ENCODE results near the gene NFKB1.
"Not testable (repeated sequence)": the region's sequence is repeated elsewhere in the genome, so short reads cannot be mapped to it uniquely, and the experiment has no call there.

NFKB1 gene

DNA sequence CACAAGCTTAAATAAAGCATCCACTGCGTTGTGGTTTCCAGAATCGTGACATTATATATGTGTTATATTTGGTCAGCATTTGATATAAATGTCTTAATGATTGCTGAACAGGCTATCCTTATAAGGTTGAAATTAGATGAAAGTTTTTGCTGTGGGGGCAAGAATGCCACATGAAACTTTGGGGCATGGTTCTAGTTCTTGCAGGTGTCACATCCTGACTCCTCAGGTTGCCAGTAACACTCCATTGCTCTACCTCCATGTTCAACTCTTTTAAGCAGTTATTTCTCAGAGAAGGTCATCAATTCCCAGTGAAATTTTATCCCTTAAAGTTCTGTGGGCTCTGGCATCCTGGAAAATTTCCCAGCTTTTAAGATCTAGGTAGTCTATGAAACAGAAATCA lies 33.7 kb downstream of the NFKB1 start:
- no peak for DNase-seq

DNA sequence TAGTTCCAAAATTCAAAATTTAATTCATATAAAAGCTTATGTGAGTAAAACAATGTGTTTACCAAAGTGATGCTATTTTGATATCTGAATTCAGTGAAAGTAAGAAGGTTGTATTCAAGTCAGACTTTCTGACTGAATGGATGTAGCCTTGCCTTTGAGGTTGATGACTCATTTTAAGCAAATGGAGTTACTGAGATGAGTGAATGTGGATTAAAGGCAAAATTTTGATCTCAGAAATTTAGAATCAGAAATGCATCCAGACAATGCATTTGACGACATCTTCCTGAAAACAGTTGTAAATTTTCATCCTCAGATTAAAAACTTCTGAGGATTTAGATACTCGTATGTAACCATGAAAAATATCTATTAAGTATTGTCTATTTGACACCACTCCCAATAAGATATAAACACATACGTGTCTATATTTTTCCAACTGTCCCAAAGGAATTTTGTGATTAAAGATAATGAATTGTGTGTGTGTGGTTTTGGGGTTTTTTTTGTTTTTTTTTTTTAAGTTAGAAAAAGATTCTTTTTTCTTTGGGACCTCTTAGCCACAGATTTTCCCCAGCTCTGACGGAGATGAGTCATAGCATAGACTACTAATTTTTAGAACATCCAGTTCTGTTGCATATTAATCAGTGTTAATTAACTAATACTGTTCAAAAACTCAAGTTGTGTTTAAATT lies 34.4 kb downstream of the NFKB1 start:
- DNase-seq: no peak

DNA sequence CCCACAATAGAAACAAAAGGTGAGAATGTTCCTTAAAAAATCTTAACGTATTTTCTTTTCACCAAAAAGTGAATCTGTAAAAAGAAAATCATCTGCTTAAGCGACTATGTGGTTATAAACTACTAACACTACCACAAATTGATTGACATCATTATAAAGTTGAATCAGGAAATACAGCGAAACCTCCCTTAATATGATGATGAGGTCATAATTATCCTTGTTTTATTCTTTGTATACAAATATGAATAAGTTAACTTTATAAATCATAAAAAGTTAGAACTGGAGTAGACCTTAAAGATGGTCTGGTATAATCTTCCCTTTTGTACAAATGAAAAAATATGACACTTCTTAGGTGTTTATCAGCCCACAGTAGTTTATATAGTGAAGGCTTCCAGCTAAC lies 35.6 kb downstream of the NFKB1 start:
- no peak for DNase-seq

DNA sequence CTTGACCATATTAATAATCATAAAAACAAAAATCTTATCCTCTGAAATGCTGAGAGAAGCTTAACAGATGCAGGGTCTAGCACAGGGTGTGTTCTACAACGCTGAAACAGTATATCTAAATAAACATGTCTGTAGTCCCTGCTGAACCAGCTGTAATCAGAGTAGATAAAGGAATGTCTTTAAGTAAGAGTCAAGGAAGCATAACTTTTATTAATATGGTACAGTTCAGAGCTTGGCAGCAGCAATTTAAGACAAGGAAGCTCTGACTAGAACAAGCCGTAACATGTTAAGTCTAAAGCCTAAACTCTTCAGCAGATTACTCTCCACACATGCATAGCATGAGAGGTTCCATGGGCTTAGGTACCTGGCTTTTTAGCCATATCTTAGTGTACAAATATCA lies 36.1 kb downstream of the NFKB1 start:
- no peak for DNase-seq

DNA sequence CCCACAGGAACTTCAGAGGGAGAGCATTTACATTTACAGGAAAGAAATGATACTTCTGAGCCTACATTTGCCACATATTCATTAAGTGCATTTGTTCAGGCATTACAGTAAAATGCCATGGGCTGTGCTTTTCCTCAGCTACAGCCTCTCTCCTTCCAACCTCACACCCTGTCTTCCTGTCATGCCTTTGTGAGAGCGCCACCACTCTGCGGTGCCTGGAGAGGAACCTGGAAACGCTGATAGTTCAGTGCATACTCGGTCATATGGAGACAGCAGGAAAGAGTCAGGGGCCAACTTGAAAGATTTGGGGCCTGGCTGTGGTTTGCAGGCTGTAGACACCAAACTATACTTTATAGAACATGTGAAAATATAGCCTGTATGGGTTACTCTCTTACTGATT lies 40.5 kb downstream of the NFKB1 start:
- no peak for DNase-seq

DNA sequence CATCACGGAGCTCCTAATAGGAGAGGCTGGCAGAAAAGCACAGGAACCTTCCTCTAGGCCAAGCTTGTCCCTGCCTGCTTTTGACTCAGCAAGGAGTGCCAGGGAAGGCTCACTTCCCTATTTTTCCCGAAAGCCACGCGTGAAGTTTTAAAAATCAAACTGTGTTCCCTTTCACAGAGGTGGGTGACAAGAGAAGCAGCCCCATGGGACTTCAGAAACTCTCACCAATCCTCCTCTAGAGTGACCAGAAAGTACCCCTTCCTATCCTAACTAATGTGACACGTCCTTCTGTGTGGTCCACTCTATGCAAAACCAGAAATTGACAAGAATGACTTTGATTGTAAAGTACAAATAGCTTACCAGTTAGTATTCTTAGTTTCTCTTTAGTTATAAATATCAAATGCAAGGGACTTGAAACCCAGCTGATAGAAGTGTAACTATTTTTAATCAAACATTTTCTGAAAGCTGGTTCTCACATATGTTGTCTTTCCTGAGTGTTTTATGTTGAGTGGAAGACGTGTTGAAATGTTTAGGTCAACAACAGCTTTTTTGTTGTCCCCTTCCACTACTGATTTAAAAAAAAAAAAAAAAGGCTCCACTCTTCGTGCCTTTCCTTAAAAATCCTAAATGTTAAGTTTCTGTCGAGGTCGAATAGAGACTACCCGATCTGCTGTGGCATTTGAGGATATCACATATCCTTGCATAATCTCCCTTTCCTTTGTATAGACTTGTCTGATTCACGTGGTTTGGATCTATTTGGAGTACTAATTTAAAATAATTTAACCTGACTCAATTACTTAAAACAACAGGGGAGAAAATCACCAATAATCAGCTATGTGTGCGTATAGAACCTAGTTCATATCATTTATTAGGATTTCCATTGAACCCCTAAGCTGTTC lies 42.1 kb downstream of the NFKB1 start:
- DNase-seq: no peak

DNA sequence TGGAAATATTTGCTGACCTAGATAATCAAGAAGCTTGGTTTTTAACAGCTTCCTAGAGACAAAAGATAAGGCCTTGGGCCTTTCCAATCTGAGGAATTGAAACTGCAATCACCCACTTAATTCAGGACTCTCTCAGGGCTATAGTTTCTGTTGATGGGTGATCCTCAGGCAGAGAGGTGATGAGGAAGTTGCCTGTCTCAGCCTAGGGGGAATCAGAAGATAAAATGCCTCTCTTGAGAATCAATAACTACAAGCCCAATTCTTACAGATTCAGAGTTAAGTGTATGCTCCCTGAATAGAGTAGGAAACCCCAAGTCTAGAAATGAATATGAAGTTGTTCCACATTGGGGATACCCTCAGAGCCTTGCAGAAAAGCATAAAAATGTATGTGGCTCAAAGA lies 45.5 kb downstream of the NFKB1 start:
- DNase-seq: no peak

DNA sequence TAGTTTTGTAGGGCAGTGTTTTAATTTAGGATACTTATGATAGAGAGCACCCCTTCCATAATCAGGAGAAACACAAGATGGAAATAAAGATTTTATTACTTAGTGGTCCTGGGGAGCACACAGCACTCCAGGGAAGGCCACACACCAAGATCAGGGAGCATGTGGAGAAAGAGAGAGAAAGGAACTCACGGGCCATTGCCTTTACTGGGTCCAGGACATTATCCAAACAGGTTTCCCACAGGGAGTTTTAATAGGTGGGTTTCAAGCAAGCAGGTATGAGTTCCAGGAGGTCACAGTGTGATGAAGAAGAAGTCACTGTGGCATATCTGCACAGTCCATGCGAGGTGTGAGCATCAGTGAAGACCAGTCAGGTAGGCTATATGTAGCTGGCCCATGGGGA lies 46.8 kb downstream of the NFKB1 start:
- DNase-seq: no peak

DNA sequence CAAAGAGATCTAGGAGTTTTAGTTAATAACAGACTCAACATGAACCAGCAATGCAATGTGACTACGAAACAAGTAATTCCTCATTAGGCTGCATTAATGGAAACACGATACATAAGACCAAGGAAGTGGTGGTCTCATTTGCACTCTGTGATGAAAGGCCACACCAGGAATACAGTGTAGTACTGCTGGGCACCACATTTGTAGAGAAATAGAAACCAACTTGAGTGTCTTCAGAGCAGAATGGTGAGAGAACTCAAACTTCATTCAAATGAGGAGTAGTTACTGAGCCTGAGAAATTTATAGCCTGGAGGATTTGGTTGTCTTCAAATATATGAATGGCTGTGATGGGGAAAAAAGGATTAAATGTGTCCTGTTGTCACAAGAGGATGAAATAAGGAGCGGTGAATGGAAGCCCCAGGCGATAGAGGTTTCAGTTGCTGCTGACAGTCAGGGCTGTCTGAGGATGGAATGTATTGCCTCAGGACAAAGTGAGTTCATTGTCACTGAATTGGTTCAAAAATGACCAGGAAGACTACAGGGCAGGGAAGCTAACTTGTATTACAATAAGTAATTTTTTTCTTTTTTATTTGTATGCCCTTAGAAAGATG lies 50.9 kb downstream of the NFKB1 start:
- no peak for DNase-seq

DNA sequence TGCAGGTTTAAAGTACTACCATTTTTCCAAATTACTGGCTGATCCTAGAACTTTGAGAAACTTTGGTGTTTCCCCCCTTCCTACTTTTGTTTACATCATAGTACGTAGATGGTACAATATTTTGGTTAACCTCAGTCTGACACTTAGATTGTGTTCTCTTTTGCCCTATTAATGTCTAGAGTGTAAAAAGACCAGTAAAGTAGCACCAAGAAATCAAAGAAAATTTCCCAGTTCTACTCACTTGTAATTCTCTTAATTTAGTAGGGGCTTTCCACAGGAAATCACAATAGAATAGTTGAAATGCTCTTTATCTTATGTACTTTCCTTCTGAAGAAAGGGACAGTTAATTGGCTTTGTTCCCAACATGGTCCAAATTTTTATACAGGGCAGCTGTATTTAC lies 51.6 kb downstream of the NFKB1 start:
- no peak for DNase-seq

DNA sequence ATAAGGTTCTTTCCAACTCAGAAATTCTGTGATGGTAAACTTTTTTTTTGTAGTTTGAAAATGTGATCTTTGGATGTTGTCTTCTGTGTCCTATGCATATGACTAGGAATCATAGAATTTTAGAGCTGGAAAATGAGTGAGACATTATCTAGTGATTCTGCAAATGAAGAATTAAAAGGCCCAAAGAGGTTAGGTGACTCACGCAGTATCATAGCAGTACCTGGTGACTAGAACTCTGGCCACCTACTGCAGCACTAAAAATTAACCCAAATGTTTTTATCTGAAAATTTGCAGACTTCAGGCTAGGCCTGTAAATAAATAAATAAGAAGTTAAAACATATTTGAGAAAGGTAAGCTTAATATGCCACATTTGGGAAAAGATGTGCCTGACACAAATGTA lies 52.8 kb downstream of the NFKB1 start:
- no peak for DNase-seq

DNA sequence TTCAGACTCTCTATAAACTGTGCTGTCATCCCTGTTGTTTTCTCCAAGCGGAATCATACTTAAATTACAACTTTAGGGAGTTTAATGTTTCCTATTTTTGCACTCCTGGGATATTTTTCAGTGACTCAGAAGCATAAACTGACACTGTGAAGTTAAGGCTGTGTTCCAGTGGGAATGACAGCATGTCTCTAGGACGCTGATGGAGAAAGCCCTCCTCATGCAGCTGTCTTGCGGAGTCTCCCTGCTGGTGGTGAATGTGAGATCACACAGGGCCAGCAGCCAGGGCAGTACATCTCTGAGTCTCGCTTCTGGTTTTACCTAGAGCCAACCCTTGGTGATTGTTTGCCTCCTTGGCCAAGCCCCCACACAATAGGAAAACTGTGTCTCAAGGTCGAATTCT lies 53.3 kb downstream of the NFKB1 start:
- DNase-seq: no peak

DNA sequence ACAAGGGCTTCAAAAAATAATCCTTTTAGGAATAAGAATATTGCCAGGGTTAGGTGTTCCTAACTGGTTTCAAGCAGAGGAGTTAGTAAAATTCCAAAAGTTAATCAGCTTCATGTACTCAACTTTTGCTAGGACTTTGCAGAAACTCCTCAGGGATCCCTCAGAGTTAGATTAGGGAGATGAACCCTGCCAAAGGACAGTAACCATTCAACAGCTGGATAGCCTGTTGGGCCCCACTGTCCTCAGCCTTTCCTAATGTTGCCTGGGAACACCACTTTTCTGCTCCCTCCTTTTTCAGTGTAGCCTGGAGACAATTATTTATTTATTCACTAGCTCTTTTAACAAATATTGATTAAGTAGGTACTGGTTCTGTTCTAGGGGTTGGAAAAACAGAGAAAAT lies 53.8 kb downstream of the NFKB1 start:
- no peak for DNase-seq

DNA sequence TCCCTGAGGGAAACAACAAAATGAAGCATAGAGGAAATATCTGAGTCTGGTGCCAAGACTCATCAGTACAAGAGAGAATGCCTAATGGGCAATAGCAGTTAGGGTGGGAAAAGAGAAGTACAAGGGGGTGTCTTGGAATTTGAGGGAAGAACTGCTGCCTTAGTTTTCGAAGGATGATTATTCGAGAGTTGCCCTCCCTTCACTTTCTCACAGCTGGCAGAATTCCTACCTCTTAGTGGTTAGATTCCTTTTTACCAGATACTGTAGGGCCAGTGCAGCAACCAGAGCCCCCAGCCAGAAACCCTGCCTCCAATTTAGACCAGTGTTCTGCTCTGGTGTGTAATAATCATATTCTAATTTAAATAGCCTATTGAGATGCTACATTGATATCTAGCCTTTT lies 56.5 kb downstream of the NFKB1 start:
- no peak for DNase-seq

DNA sequence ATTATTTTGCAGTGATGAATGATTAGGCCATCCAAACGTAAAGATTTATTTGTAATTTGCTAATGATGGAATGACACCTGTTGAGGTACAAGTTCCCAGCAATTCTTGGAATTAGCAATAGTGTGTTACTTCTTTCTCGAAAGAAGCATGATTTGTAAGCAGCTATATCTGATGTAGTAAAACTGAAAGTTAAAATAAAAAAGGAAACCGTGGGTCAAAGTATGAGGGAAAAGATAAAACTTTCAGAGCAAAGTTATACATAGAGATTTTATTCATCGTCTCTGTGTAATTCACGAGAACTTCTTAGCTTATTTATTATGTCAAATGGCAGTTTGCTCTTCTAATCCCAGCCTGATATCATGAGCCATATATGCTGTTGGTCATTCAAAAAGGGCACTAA lies 59.0 kb downstream of the NFKB1 start:
- no peak for DNase-seq

DNA sequence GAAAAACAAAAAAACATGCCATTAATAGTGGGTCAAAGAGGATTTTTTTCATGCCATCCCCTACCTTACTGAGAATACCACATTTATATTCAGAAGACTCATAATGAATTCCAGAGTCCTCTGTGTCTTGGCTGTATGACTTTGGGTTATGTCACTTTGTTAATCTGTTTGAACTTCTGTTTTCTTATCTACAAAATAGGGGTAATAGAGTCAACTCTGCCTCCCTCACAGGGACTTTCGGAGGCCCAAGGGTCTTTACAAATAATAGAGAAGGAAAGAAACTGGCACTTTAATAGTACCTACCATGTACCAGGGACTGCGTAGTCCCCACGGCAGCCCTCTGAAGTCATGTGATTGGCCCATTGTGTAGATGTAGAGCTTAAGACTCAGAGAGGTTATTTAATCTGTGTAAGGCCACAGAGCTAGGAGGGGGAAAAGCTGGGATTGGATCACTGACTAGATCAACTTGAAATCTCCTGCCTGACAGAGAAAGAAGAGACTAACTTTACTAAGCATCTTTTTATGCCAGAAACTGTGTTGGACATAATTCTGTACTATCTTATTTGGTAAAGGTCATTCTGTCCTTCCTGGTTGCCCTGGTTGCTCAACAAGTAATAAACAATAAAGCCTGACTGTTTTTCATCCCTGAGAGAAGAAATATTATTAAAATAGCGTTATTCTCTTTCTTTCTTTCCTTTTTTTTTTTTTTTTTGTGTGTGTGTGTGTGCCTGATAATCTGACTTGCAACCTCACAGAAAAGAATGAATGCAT lies 59.6 kb downstream of the NFKB1 start:
- no peak for DNase-seq

DNA sequence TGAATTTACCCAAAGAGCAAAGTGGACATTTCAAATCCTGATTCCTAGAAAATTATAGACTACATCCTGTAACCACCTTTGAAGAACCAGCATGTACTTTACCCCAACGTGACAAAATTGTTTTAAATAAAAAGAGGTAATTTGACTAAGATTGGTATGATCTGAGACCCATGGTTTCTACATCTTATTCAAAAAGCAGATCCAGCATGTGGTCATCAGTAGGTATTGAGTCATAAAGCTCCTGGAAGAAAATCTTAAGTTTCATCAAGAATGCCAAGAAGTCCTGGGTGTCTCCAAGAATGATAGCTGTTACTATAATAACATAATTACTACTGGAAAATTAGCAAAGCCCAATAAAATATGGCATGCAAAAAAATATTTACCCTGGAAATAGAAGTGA lies 61.8 kb downstream of the NFKB1 start:
- DNase-seq: no peak

DNA sequence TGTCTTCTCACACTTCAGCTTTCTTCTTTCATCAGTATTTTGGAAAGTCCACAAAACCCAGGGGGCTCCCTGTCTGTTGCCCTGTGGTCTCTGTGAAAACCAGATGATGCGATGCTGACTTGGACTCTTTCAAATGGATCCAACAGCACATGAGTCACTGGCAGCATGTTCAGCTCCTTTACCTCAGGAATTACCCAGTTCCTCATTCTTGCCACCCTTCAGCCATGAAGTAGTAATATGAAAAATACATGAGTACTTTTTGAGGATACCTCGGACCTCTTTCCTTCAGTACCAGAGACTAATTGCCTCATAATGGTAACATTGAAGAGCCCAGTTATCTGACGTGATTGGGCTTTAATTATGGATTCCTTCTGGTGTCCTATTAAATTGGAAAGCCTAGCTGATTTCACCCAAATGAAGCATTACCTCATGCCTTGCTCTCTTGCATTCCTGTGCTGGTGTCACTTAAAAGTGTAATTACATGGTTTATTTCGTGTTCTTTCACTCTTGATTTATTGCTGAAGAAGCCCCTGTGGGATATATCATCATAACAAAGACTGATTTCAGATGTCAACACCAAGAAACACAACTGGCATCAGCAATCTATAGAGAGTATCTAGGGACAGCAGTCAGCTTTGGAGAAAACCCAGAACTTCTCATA lies 63.4 kb downstream of the NFKB1 start:
- no peak for DNase-seq

DNA sequence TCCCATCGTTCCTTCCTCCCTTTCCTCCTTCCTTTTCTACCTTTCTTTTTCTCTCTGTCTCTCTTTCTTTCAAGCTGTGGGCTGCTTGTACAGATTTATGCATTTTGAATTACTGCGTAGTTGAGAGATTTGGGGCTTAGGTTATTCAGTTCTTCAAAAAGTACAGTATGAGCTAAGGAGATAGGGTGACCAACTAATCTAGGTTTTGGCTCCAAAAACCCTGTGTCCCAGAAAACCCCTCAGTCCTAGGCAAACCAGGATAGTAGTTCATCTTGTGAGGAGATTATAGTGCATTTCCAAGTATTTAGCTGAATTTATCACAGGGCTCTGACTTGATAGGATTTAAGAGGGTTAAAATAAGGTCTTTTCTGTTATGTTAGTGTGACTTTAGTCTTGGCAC lies 64.5 kb downstream of the NFKB1 start:
- no peak for DNase-seq

DNA sequence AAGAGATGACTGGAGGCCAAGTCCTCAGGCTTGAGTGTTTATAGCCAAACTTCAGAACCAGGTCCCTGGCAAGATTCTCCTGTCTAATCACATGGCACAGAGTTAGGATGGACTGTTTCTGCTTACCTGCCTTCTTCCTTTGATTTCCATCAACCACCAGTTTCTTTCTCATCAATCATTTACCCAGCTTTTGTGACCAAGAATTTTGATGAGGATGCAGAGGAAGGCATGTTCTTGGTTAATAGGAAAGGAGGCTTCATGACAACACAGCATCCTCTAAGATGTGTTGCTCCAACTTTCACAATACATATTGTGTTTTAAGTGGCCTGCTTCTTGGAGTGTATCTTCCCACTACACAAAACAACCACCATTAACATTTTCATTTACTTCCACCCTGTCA lies 65.3 kb downstream of the NFKB1 start:
- no peak for DNase-seq

DNA sequence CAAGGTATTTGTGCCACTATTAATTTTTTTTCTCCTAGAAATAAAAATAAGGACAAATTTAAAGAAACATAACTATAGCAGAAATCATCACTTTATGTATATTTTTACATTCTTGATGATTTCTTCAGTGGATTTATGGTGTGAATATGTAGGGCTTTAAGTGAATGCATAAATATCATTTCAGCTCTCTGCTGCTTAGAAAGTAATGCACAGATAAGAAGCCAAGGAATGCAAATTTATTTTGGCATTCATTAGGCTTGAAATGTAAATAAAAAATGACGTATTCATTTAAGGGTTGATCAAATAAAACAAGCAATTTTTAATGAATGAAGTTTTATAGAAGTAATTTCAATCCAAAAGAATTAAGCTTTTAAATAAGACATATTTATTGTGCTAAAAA lies 66.3 kb downstream of the NFKB1 start:
- no peak for DNase-seq

DNA sequence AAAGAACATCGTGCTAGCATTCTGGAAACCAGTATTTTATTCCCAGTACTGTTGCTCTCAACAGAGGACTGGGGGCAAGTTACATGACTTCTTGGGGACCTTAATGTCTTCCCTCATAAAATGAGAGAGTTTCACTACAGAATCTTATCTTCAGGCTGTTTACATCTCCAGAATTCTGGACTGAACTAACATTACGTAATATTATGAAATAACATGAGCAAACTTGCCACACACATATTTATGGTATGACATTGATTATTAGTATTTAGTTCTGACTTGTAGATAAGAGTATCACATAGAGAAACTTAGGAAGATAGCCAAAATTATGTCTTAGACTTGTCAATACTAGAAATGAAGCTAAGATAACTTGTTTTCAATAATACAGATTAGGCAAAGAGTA lies 68.0 kb downstream of the NFKB1 start:
- no peak for DNase-seq

DNA sequence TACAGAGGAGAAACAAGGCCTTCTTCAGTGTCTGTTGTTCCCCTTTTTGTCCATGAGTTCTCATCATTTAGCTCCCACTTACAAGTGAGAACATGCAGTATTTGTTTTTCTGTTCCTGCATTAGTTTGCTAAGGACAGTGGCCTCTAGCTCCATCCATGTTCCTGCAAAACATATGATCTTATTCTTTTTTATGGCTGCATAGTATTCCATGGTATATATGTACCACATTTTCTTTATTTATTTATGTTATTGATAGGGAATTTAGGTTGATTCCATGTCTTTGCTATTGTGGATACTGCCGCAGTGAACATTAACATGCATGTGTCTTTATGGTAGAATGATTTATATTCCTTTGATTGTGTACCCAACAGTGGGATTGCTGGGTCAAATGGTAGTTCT lies 69.1 kb downstream of the NFKB1 start:
- DNase-seq: not testable (repeated sequence)
